GM12865 (cell line): ENCODE data around the gene NDFIP2.
A peak's percentile ranks its signal among the peaks of the same experiment; 100 is the strongest.

ENCODE experiments used
- DNase-seq: peaks from one replicate; pipeline ENCODE4 v3.0.0; 2010; ENCODE audit warnings: low read depth
- H3K4me3 ChIP-seq: 2 replicates; pipeline ENCODE4 v1.5.1; 2011; ENCODE audit warnings: mild to moderate bottlenecking, low read depth, low read length, control low read depth
- TF ChIP-seq, protein P1 (sequence below): IDR thresholded peaks from 2 replicates; pipeline ENCODE4 v1.5.1; 2011; ENCODE audit warnings: low read length, control low read depth, low read depth, inconsistent platforms; ENCODE audit not compliant: insufficient read depth; ENCODE audit errors: missing control alignments

NDFIP2 gene

DNA sequence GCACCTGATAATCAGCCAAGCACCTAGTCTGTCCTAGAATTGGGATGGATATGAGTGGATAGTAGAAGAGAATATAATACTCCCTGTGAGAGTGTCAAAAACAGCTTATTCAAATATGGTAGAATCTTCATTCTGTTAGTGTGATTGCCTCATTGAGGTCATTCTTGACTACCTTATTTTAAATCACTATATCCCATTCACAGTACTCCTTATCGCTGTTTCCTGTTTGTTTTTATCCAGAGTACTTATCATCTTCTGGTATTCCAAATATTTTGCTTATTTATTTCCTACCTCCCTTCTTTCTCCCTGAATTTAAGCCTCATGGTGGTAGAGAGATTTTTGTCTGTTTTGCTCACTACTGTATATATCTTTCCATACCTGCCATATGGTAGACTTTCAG is 9.9 kb downstream of the NDFIP2 start:
- H3K4me3 ChIP-seq, result no peak overlapping the region
- no peak for DNase-seq
- TF ChIP-seq, protein P1, sequence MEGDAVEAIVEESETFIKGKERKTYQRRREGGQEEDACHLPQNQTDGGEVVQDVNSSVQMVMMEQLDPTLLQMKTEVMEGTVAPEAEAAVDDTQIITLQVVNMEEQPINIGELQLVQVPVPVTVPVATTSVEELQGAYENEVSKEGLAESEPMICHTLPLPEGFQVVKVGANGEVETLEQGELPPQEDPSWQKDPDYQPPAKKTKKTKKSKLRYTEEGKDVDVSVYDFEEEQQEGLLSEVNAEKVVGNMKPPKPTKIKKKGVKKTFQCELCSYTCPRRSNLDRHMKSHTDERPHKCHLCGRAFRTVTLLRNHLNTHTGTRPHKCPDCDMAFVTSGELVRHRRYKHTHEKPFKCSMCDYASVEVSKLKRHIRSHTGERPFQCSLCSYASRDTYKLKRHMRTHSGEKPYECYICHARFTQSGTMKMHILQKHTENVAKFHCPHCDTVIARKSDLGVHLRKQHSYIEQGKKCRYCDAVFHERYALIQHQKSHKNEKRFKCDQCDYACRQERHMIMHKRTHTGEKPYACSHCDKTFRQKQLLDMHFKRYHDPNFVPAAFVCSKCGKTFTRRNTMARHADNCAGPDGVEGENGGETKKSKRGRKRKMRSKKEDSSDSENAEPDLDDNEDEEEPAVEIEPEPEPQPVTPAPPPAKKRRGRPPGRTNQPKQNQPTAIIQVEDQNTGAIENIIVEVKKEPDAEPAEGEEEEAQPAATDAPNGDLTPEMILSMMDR, result no peak

DNA sequence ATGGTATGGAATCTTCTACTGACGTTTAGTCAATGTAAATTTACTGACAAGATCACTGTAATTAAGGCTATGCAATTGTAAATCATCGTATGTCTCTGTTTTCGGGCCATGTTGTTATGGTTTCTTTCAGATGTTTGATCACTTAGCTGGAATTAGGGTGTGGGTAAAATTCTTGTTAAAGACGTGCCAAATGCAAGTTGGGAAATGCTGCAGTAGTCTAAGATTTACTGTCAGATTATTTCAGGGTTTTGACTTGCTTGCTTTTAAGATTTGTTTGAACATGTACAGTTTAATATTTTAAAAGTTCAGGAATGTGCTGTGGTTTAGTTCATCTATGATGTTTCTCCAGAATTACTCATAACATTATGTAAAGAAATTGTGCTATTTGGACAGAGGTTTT is 10.8 kb downstream of the NDFIP2 start:
- TF ChIP-seq, protein P1, result no peak
- no peak overlapping the region for H3K4me3 ChIP-seq
- no peak for DNase-seq

DNA sequence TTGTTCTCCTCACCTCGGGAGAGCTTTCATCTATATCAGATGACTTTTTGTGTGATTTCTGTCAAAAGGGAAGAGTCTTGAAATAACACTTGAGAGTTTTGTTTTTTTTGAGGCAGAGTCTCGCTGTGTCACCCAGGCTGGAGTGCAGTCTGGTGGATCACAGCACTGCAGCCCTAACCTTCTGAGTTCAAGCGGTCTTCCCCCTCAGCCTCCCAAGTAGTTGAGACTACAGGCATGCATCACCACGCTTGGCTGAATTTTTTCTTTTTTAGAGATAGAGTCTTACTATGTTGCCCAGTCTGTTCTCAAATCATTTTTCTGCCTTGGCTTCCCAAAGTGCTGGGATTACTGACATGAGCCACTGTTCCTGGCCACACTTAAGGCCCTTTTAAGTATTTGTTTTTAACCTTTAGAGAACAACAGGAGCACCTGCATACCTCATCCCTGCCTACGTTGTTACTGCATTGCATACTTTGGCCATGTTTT is 11.4 kb downstream of the NDFIP2 start:
- DNase-seq, result no peak
- TF ChIP-seq, protein P1, result no peak
- H3K4me3 ChIP-seq, result no peak overlapping the region

DNA sequence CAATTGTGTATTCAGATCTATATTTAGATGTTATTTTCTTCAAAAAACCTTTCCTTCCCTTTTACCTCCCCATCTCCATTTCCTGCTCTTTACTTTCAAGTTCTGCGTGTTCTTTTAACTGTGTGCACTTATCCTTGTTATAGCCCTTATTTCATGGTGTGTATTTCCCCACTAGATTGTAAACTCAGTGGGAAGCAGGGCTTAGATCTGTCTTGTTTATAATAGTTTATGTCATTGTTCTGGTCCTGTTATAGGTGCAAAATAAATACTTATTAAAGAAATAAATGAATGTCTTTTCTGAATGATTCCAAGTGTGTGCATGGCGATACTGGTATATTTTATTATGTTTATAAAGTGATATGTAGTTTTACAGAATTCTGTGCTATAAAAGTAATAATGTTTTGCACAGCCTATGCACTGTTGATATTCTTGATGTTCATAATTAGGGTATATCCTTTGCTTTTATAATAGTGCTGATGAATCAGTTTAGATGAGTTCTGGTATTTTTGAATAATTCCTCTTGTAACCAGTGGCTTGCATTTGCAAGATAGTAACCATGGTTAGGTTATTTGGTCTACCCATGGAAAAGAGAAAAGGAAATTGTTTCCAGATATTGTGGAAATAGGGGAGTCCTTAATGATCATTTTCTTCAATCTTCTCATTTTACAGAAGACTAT is 12.1 kb downstream of the NDFIP2 start:
- TF ChIP-seq, protein P1, result no peak
- H3K4me3 ChIP-seq, result no peak overlapping the region
- no peak for DNase-seq

DNA sequence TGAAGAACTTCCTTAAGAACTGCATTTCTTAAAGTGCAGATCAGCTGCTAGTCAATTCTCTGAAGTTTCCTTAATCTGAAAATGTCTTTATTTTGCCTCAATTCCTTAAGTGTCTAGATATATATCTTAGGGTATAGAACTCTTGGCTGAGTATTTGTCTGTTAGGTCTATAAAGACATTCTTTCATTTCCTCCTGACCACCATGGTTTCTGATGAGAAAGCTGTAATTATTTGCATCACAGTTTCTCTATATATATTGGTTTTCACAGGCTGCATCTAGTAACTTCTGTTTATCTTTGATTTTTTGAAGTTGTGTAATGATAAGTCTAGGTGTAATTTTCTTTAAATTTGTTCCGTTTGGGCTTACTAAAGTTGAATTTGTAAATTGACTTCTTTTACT is 15.2 kb downstream of the NDFIP2 start:
- peak; percentile 9 for DNase-seq
- TF ChIP-seq, protein P1, result no peak

DNA sequence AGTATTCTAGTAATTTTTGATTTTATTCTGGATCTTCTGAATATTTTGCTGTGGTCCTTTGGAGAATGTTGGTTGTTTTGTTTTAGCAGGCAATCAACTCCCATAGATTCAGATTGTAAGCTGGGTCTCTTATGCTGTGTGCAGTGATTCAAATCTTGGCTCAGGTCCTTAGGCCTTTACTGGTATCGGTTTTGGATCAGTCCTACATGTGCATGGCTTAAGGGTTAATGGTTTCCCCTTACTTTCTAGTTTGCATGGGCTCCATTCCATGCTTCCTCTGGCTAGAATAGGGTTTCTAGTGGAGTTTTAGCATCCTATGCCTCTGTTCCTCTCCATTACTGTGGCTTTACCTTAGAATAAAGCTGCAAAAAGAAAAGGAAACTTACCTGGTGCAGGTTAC is 16.1 kb downstream of the NDFIP2 start:
- no peak for DNase-seq
- TF ChIP-seq, protein P1, result no peak
- H3K4me3 ChIP-seq, result no peak overlapping the region

More for the DNA sequence above, 15.2 kb downstream of the NDFIP2 start:
- no peak overlapping the region for H3K4me3 ChIP-seq

DNA sequence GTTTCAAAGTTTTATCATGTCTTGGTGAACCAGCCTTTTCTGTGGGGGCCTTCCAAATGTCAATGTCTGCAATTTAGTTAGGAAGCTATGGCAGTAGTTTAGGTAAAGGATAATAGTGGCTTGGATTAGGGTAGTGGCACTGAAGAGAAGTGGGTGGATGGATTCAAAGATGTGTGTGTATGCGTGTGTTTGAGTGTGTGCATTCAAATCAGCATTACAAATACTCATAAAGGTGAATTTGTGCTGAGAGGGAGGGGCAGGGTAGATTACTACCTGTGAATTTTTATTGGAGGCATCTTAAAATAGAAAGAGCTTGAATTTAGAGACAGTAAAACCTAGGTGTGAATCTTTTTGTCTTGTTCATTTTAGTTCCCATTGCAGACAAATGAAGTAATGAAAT is 16.9 kb downstream of the NDFIP2 start:
- TF ChIP-seq, protein P1, result no peak
- no peak overlapping the region for H3K4me3 ChIP-seq
- DNase-seq, result no peak
